Erythroblast (primary cell): ENCODE data around the gene TMEM187.

ENCODE experiments used
- DNase-seq, 2 experiments: peaks; one replicate each; lab custom pipeline; 2025; lab: John Stamatoyannopoulos, UW
- GATA1 ChIP-seq: IDR thresholded peaks from 2 replicates; pipeline ENCODE4 v1.6.1; 2011; ENCODE audit warnings: low read depth, mild to moderate bottlenecking, control low read depth, low read length, moderate library complexity
- POLR2A ChIP-seq: IDR thresholded peaks from 2 replicates; pipeline ENCODE4 v1.6.1; 2011; ENCODE audit warnings: mild to moderate bottlenecking, low read length

Gene TMEM187

GRCh38 chrX:153967536-153968224, 4.9 kb upstream of the TMEM187 start:
- TF ChIP-seq POLR2A (no peak), GATA1 (no peak)
- no peak for DNase-seq

GRCh38 chrX:153968255-153968654, 4.3 kb upstream of the TMEM187 start:
- TF ChIP-seq POLR2A (no peak), GATA1 (no peak)

GRCh38 chrX:153968754-153969124, 3.8 kb upstream of the TMEM187 start:
- peak; percentile 54 to 63 for DNase-seq
- TF ChIP-seq GATA1 (no peak), POLR2A (no peak)

More at GRCh38 chrX:153968255-153968654, 4.3 kb upstream of the TMEM187 start:
- DNase-seq, result no peak

- no peak for TF ChIP-seq GATA1
- DNase-seq, result peak in 1 of 2 experiments; percentile 48
Observed at GRCh38 chrX:153969125-153969903, 3.2 kb upstream of the TMEM187 start.

GRCh38 chrX:153969904-153970356, 2.6 kb upstream of the TMEM187 start:
- peak in 1 of 2 experiments; percentile 64 for DNase-seq

GRCh38 chrX:153970357-153971123, 2.0 kb upstream of the TMEM187 start:
- TF ChIP-seq GATA1 (no peak), POLR2A (peak; percentile 11)
- DNase-seq, result peak; percentile 79 to 85

More at GRCh38 chrX:153969904-153970356, 2.6 kb upstream of the TMEM187 start:
- TF ChIP-seq GATA1 (no peak), POLR2A (no peak)

GRCh38 chrX:153971124-153971449, 1.5 kb upstream of the TMEM187 start:
- DNase-seq, result peak; percentile 85 to 86
- TF ChIP-seq POLR2A, result no peak
- no peak for TF ChIP-seq GATA1

- DNase-seq, result peak; percentile 95 to 96
- TF ChIP-seq GATA1 (no peak), POLR2A (peak; percentile 75)
Observed at GRCh38 chrX:153971450-153972367, 845 bp upstream of the TMEM187 start, which contains the start of gene HCFC1. TSS of gene HCFC1 (minus strand) at chrX:153971818. CDS start at chrX:153970840, 978 bp downstream.

GRCh38 chrX:153973127-153974002, 811 bp downstream of the TMEM187 start:
- no peak for TF ChIP-seq GATA1
- no peak for TF ChIP-seq POLR2A
- peak in 1 of 2 experiments; percentile 53 for DNase-seq

- no peak for DNase-seq
- TF ChIP-seq GATA1 (no peak), POLR2A (no peak)
Observed at GRCh38 chrX:153974003-153974725, 1.6 kb downstream of the TMEM187 start.

GRCh38 chrX:153974726-153975286, 2.3 kb downstream of the TMEM187 start:
- no peak for DNase-seq
- TF ChIP-seq GATA1 (no peak), POLR2A (no peak)

- DNase-seq, result peak; percentile 48 to 56
Observed at GRCh38 chrX:153980394-153980793, 7.8 kb downstream of the TMEM187 start.
